Mammary epithelial cell (primary cell): ENCODE results near the gene INPP4A.

Experiments used
- CTCF ChIP-seq, 2 donors: IDR thresholded peaks in 1 of 2; conservative IDR thresholded peaks in 1 of 2; 2 replicates each; pipeline ENCODE4 v1.5.1; 2011 to 2012; ENCODE audit warnings: inconsistent platforms in 2 of 2, low read length in 2 of 2, mild to moderate bottlenecking in 2 of 2, control low read depth in 1 of 2, low read depth in 1 of 2; ENCODE audit not compliant: insufficient read depth in 1 of 2; ENCODE audit errors: extremely low read depth in 1 of 2
- EZH2 ChIP-seq: IDR thresholded peaks from 2 replicates; pipeline ENCODE4 v1.6.1; 2012; ENCODE audit warnings: low read length, inconsistent platforms, borderline replicate concordance

- no peak for TF ChIP-seq CTCF (conservative IDR thresholded peaks at IDR 0.05 in 1 of 2, IDR thresholded peaks at IDR 0.05 in 1 of 2; ENCODE audit: extremely low read depth in 1 of 2, insufficient read depth in 1 of 2, low read depth in 1 of 2, low read length in 2 of 2)
- no peak for TF ChIP-seq EZH2
Measured at GRCh38 chr2:98571796-98572195, 127.1 kb downstream of the INPP4A start.
